ENCODE data around the gene NUP107. TPM values are rescaled to one million over a fixed set of nuclear protein-coding genes. Genes with fewer than 3 reads are reported as not detected.
A peak's percentile ranks its signal among the peaks of the same experiment; 100 is the strongest.

Gene NUP107
- total RNA-seq, 2 experiments from 2014 or later, result 127 to 141 TPM

- H3K4me1 Mint-ChIP-seq, result peaks cover 36% of the 10 kb centered on the region
- CTCF ChIA-PET, result interaction anchor here (0.8 to 3.8 kb wide), 7 partner anchors 12 to 1477 kb away, joined by 3 to 26 read pairs (median 4); partner anchors contain the start of genes CAND1 and MDM2
- peak; percentile 31 for ATAC-seq
- no peaks in the 10 kb centered on the region for H3K27me3 Mint-ChIP-seq
- H3K27ac Mint-ChIP-seq, result peak overlapping the region; percentile 91
- H3K4me3 Mint-ChIP-seq, result peak overlapping the region; percentile 96
- H3K9me3 Mint-ChIP-seq (ENCODE audit: low read depth), result no peaks in the 10 kb centered on the region
- peak; percentile 65 for DNase-seq
- H3K36me3 Mint-ChIP-seq, result peaks cover 22% of the 10 kb centered on the region
These were observed 59.9 kb downstream of the NUP107 start for GRCh38 chr12:68746572-68747180.

- CTCF ChIA-PET, result no interaction called here
- Mint-ChIP-seq H3K36me3 (peaks cover 27% of the 10 kb centered on the region), H3K4me1 (peaks cover 25% of the 10 kb centered on the region), H3K27me3 (no peaks in the 10 kb centered on the region), H3K27ac (no peak overlapping the region), H3K4me3 (no peak overlapping the region), H3K9me3 (ENCODE audit: low read depth) (no peaks in the 10 kb centered on the region)
- ATAC-seq, result no peak
- DNase-seq, result no peak
These were observed 62.7 kb downstream of the NUP107 start for GRCh38 chr12:68749443-68749842.

- H3K9me3 Mint-ChIP-seq (ENCODE audit: low read depth), result no peaks in the 10 kb centered on the region
- peaks cover 25% of the 10 kb centered on the region for H3K4me1 Mint-ChIP-seq
These were observed 63.1 kb downstream of the NUP107 start for GRCh38 chr12:68749861-68750260.

GRCh38 chr12:68750506-68750905 is 63.7 kb downstream of the NUP107 start:
- Mint-ChIP-seq H3K9me3 (ENCODE audit: low read depth) (no peaks in the 10 kb centered on the region), H3K4me3 (no peak overlapping the region), H3K27ac (no peak overlapping the region), H3K27me3 (no peaks in the 10 kb centered on the region), H3K36me3 (peaks cover 36% of the 10 kb centered on the region), H3K4me1 (peaks cover 23% of the 10 kb centered on the region)
- ATAC-seq (no peak), DNase-seq (no peak)
- CTCF ChIA-PET, result no interaction called here

More at GRCh38 chr12:68749861-68750260, 63.1 kb downstream of the NUP107 start:
- Mint-ChIP-seq H3K27me3 (no peaks in the 10 kb centered on the region), H3K27ac (no peak overlapping the region), H3K4me3 (no peak overlapping the region), H3K36me3 (peaks cover 31% of the 10 kb centered on the region)
- CTCF ChIA-PET, result no interaction called here
- no peak for ATAC-seq
- no peak for DNase-seq

GRCh38 chr12:68755536-68756243 is 68.9 kb downstream of the NUP107 start:
- no peaks in the 10 kb centered on the region for H3K27me3 Mint-ChIP-seq
- H3K9me3 Mint-ChIP-seq (ENCODE audit: low read depth), result no peaks in the 10 kb centered on the region
- CTCF ChIA-PET, result no interaction called here
- ATAC-seq, result no peak
- peaks cover 46% of the 10 kb centered on the region for H3K36me3 Mint-ChIP-seq
- H3K27ac Mint-ChIP-seq, result no peak overlapping the region
- H3K4me3 Mint-ChIP-seq, result no peak overlapping the region
- H3K4me1 Mint-ChIP-seq, result no peaks in the 10 kb centered on the region
- no peak for DNase-seq

GRCh38 chr12:68759852-68760251 is 73.1 kb downstream of the NUP107 start:
- no peak overlapping the region for H3K4me3 Mint-ChIP-seq
- peaks cover 42% of the 10 kb centered on the region for H3K36me3 Mint-ChIP-seq
- ATAC-seq (no peak), DNase-seq (no peak)
- H3K27ac Mint-ChIP-seq, result no peak overlapping the region
- no peaks in the 10 kb centered on the region for H3K27me3 Mint-ChIP-seq
- H3K4me1 Mint-ChIP-seq, result no peaks in the 10 kb centered on the region
- CTCF ChIA-PET, result no interaction called here
- no peaks in the 10 kb centered on the region for H3K9me3 Mint-ChIP-seq (ENCODE audit: low read depth)

- DNase-seq, result no peak
- Mint-ChIP-seq H3K9me3 (ENCODE audit: low read depth) (no peaks in the 10 kb centered on the region), H3K4me1 (no peaks in the 10 kb centered on the region), H3K27me3 (no peaks in the 10 kb centered on the region), H3K36me3 (peaks cover 33% of the 10 kb centered on the region), H3K4me3 (no peak overlapping the region), H3K27ac (no peak overlapping the region)
- CTCF ChIA-PET, result no interaction called here
- no peak for ATAC-seq
These were observed 74.1 kb downstream of the NUP107 start for GRCh38 chr12:68760806-68761441.

GRCh38 chr12:68761442-68761812 is 74.6 kb downstream of the NUP107 start:
- DNase-seq (no peak), ATAC-seq (no peak)
- H3K4me1 Mint-ChIP-seq, result no peaks in the 10 kb centered on the region
- no peak overlapping the region for H3K4me3 Mint-ChIP-seq
- peaks cover 29% of the 10 kb centered on the region for H3K36me3 Mint-ChIP-seq
- CTCF ChIA-PET, result no interaction called here
- H3K27me3 Mint-ChIP-seq, result no peaks in the 10 kb centered on the region
- no peaks in the 10 kb centered on the region for H3K9me3 Mint-ChIP-seq (ENCODE audit: low read depth)
- no peak overlapping the region for H3K27ac Mint-ChIP-seq

GRCh38 chr12:68761901-68762630 is 75.3 kb downstream of the NUP107 start:
- CTCF ChIA-PET, result no interaction called here
- Mint-ChIP-seq H3K27ac (no peak overlapping the region), H3K36me3 (peaks cover 29% of the 10 kb centered on the region), H3K4me1 (no peaks in the 10 kb centered on the region), H3K27me3 (no peaks in the 10 kb centered on the region), H3K9me3 (ENCODE audit: low read depth) (no peaks in the 10 kb centered on the region), H3K4me3 (no peak overlapping the region)
- DNase-seq (no peak), ATAC-seq (no peak)

- DNase-seq (no peak), ATAC-seq (no peak)
- CTCF ChIA-PET, result no interaction called here
- Mint-ChIP-seq H3K27ac (no peak overlapping the region), H3K4me1 (no peaks in the 10 kb centered on the region), H3K9me3 (ENCODE audit: low read depth) (no peaks in the 10 kb centered on the region), H3K36me3 (peaks cover 28% of the 10 kb centered on the region), H3K4me3 (no peak overlapping the region), H3K27me3 (no peaks in the 10 kb centered on the region)
These were observed 75.9 kb downstream of the NUP107 start for GRCh38 chr12:68762691-68763090.

GRCh38 chr12:68765696-68766095 is 78.9 kb downstream of the NUP107 start:
- Mint-ChIP-seq H3K4me1 (no peaks in the 10 kb centered on the region), H3K27me3 (no peaks in the 10 kb centered on the region), H3K27ac (no peak overlapping the region), H3K36me3 (peaks cover 20% of the 10 kb centered on the region), H3K4me3 (no peak overlapping the region), H3K9me3 (ENCODE audit: low read depth) (no peaks in the 10 kb centered on the region)
- ATAC-seq (no peak), DNase-seq (no peak)
- CTCF ChIA-PET, result no interaction called here

GRCh38 chr12:68766646-68767045 is 79.9 kb downstream of the NUP107 start:
- Mint-ChIP-seq H3K4me3 (no peak overlapping the region), H3K9me3 (ENCODE audit: low read depth) (no peaks in the 10 kb centered on the region), H3K27ac (no peak overlapping the region), H3K36me3 (peaks cover 19% of the 10 kb centered on the region), H3K4me1 (no peaks in the 10 kb centered on the region), H3K27me3 (no peaks in the 10 kb centered on the region)
- ATAC-seq (no peak), DNase-seq (no peak)
- CTCF ChIA-PET, result interaction anchor here (1.1 kb wide), 1 partner anchor 20 kb away, joined by 3 read pairs; no protein-coding TSS in a partner anchor

GRCh38 chr12:68767191-68767590 is 80.4 kb downstream of the NUP107 start:
- H3K36me3 Mint-ChIP-seq, result peaks cover 15% of the 10 kb centered on the region
- H3K27me3 Mint-ChIP-seq, result no peaks in the 10 kb centered on the region
- H3K27ac Mint-ChIP-seq, result no peak overlapping the region
- CTCF ChIA-PET, result interaction anchor here (1.1 kb wide), 1 partner anchor 21 kb away, joined by 3 read pairs; no protein-coding TSS in a partner anchor
- no peaks in the 10 kb centered on the region for H3K9me3 Mint-ChIP-seq (ENCODE audit: low read depth)
- DNase-seq (no peak), ATAC-seq (no peak)
- no peak overlapping the region for H3K4me3 Mint-ChIP-seq
- H3K4me1 Mint-ChIP-seq, result no peaks in the 10 kb centered on the region
